Trophoblast cell (in vitro differentiated cells and primary cell): ENCODE measurements around the gene LRIG1.

Source experiments
- DNase-seq, 2 donors: peaks; one replicate each; pipeline ENCODE4 v3.0.0-alpha.2; 2016
- H2AFZ ChIP-seq: 2 replicates; pipeline ENCODE4 v1.6.1; 2013; ENCODE audit warnings: low read length, moderate library complexity, mild to moderate bottlenecking; ENCODE audit not compliant: insufficient read depth, poor library complexity
- H2AK5ac ChIP-seq: 2 replicates; pipeline ENCODE4 v1.6.1; 2013; ENCODE audit warnings: mild to moderate bottlenecking, low read length
- H2BK120ac ChIP-seq: 2 replicates; pipeline ENCODE4 v1.6.1; 2013; ENCODE audit warnings: low read length, mild to moderate bottlenecking, moderate library complexity; ENCODE audit not compliant: insufficient read depth, poor library complexity
- H2BK12ac ChIP-seq: 2 replicates; pipeline ENCODE4 v1.6.1; 2013; ENCODE audit warnings: mild to moderate bottlenecking, low read length, moderate library complexity
- H2BK5ac ChIP-seq: 2 replicates; pipeline ENCODE4 v1.6.1; 2013; ENCODE audit warnings: low read length, low read depth, moderate library complexity, mild to moderate bottlenecking; ENCODE audit not compliant: poor library complexity
- H3K14ac ChIP-seq: 2 replicates; pipeline ENCODE4 v1.6.1; 2013; ENCODE audit warnings: mild to moderate bottlenecking, low read length
- H3K18ac ChIP-seq: 2 replicates; pipeline ENCODE4 v1.6.1; 2013; ENCODE audit warnings: mild to moderate bottlenecking, low read length
- H3K23ac ChIP-seq: 2 replicates; pipeline ENCODE4 v1.6.1; 2013; ENCODE audit warnings: low read length
- H3K27ac ChIP-seq: 2 replicates; pipeline ENCODE4 v1.5.1; 2013; ENCODE audit warnings: low read depth, mild to moderate bottlenecking, inconsistent platforms, low read length, moderate library complexity
- H3K27me3 ChIP-seq: 2 replicates; pipeline ENCODE4 v1.6.1; 2013; ENCODE audit warnings: inconsistent platforms, mild to moderate bottlenecking, low read length, moderate library complexity; ENCODE audit not compliant: insufficient read depth
- H3K36me3 ChIP-seq, 2 experiments: 1 replicate in 1 of 2; 2 replicates in 1 of 2; pipeline ENCODE4 v1.6.1; 2013; ENCODE audit warnings: low read length in 2 of 2, mild to moderate bottlenecking in 2 of 2, moderate library complexity in 1 of 2; ENCODE audit not compliant: insufficient read depth in 2 of 2, control insufficient read depth in 1 of 2
- H3K4ac ChIP-seq: 2 replicates; pipeline ENCODE4 v1.6.1; 2013; ENCODE audit warnings: low read depth, mild to moderate bottlenecking, low read length, moderate library complexity
- H3K4me1 ChIP-seq, 2 experiments: 1 replicate in 1 of 2; 2 replicates in 1 of 2; pipeline ENCODE4 v1.6.1; 2013; ENCODE audit warnings: low read length in 2 of 2, mild to moderate bottlenecking in 2 of 2, moderate library complexity in 1 of 2; ENCODE audit not compliant: insufficient read depth in 2 of 2, control insufficient read depth in 1 of 2
- H3K4me2 ChIP-seq: 2 replicates; pipeline ENCODE4 v1.6.1; 2013; ENCODE audit warnings: inconsistent platforms, mild to moderate bottlenecking, low read length, moderate library complexity
- H3K4me3 ChIP-seq: 2 replicates; pipeline ENCODE4 v1.5.1; 2013; ENCODE audit warnings: mild to moderate bottlenecking, low read depth, low read length, inconsistent platforms
- H3K79me1 ChIP-seq: one replicate; pipeline ENCODE4 v1.6.1; 2013; ENCODE audit warnings: low read length
- H3K79me2 ChIP-seq: 2 replicates; pipeline ENCODE4 v1.6.1; 2013; ENCODE audit warnings: low read length, mild to moderate bottlenecking; ENCODE audit not compliant: control insufficient read depth, insufficient read depth, poor library complexity
- H3K9ac ChIP-seq: 2 replicates; pipeline ENCODE4 v1.6.1; 2013; ENCODE audit warnings: mild to moderate bottlenecking, low read length
- H3K9me3 ChIP-seq: 2 replicates; pipeline ENCODE4 v1.6.1; 2013; ENCODE audit warnings: low read depth, mild to moderate bottlenecking, control low read depth, inconsistent platforms, low read length; ENCODE audit not compliant: insufficient read depth
- H4K12ac ChIP-seq: 2 replicates; pipeline ENCODE4 v1.6.1; 2013; ENCODE audit warnings: low read depth, mild to moderate bottlenecking, low read length, moderate library complexity
- H4K8ac ChIP-seq: 2 replicates; pipeline ENCODE4 v1.6.1; 2013; ENCODE audit warnings: low read depth, mild to moderate bottlenecking, low read length, moderate library complexity
- H4K91ac ChIP-seq: one replicate; pipeline ENCODE4 v1.6.1; 2013; ENCODE audit warnings: low read depth, mild to moderate bottlenecking, low read length, moderate library complexity
- WGBS: extraction: QIAGEN DNeasy Blood & Tissue Kit; methylation state at CpG from one replicate; pipeline ENCODE4 v1.1.7; 2013; ENCODE audit warnings: missing lambda C conversion rate; ENCODE audit not compliant: insufficient read length, insufficient coverage; ENCODE audit errors: extremely low coverage; 5-methylcytosine and 5-hydroxymethylcytosine counted together

LRIG1 gene

GRCh38 chr3:66470285-66470684 lies 30.5 kb downstream of the LRIG1 start:
- H3K27me3 ChIP-seq: no peaks in the 10 kb centered on the region
- H4K8ac ChIP-seq: no peak overlapping the region
- no peak overlapping the region for H3K4me2 ChIP-seq
- H2AK5ac ChIP-seq: no peak overlapping the region
- H3K9ac ChIP-seq: no peak overlapping the region
- peaks cover 2% of the 10 kb centered on the region for H3K9me3 ChIP-seq
- no peak overlapping the region for H2BK12ac ChIP-seq
- no peak overlapping the region for H3K4me3 ChIP-seq
- H3K36me3 ChIP-seq: no peaks in the 10 kb centered on the region
- no peak overlapping the region for H4K12ac ChIP-seq
- H3K23ac ChIP-seq: no peak overlapping the region
- H2BK120ac ChIP-seq: no peak overlapping the region
- no peak overlapping the region for H3K4ac ChIP-seq
- H2BK5ac ChIP-seq: no peak overlapping the region
- no peak for DNase-seq
- no peak overlapping the region for H4K91ac ChIP-seq
- H2AFZ ChIP-seq: no peak overlapping the region
- no peak overlapping the region for H3K18ac ChIP-seq
- H3K27ac ChIP-seq: no peak overlapping the region
- no peaks in the 10 kb centered on the region for H3K79me1 ChIP-seq
- no CpG with 5 or more reads among the region's 5 CpGs for WGBS
- no peaks in the 10 kb centered on the region for H3K79me2 ChIP-seq
- no peak overlapping the region for H3K14ac ChIP-seq
- no peaks in the 10 kb centered on the region for H3K4me1 ChIP-seq

DNA sequence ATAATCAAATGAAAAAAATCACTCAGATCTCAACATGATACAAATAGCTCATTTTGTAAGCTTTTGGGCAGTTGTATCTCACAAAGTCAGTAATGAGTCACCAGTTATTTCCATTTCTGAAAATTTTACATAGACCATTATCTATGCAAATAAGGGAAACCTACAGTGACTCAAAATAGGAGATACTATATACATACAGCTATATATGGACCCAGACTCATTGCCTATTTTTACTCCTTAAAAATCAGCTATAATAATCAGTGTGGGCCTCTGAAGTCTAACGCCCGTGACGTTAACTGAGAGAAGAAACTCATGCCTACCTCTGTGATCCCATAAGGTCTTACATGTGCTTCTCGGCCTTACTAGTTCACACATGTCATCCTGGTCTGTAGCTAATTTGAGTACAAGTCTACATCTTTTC lies 31.6 kb downstream of the LRIG1 start:
- WGBS: no CpG with 5 or more reads among the region's 4 CpGs

GRCh38 chr3:66467996-66468735 lies 32.7 kb downstream of the LRIG1 start:
- Histone ChIP-seq H3K9ac (no peak overlapping the region), H4K12ac (no peak overlapping the region), H3K23ac (no peak overlapping the region), H4K8ac (no peak overlapping the region), H3K36me3 (no peaks in the 10 kb centered on the region), H3K4me2 (no peak overlapping the region), H3K79me1 (no peaks in the 10 kb centered on the region), H2BK120ac (no peak overlapping the region), H3K9me3 (peaks cover 2% of the 10 kb centered on the region), H3K4ac (no peak overlapping the region), H2BK5ac (no peak overlapping the region), H3K14ac (no peak overlapping the region), H3K4me1 (no peaks in the 10 kb centered on the region), H2AK5ac (no peak overlapping the region), H3K4me3 (no peak overlapping the region), H3K27me3 (no peaks in the 10 kb centered on the region), H3K27ac (no peak overlapping the region), H3K79me2 (no peaks in the 10 kb centered on the region), H3K18ac (no peak overlapping the region), H4K91ac (no peak overlapping the region), H2BK12ac (no peak overlapping the region), H2AFZ (no peak overlapping the region)
- no peak for DNase-seq
- no CpG with 5 or more reads among the region's 10 CpGs for WGBS

More for the DNA sequence above, 31.6 kb downstream of the LRIG1 start:
- no peak overlapping the region for H4K8ac ChIP-seq
- H3K9me3 ChIP-seq: peaks cover 2% of the 10 kb centered on the region
- no peaks in the 10 kb centered on the region for H3K4me1 ChIP-seq
- H3K9ac ChIP-seq: no peak overlapping the region
- H3K23ac ChIP-seq: no peak overlapping the region
- H3K14ac ChIP-seq: no peak overlapping the region
- no peak overlapping the region for H2BK12ac ChIP-seq
- H4K91ac ChIP-seq: no peak overlapping the region
- no peak overlapping the region for H2AFZ ChIP-seq
- H2BK120ac ChIP-seq: no peak overlapping the region
- H4K12ac ChIP-seq: no peak overlapping the region
- H2AK5ac ChIP-seq: no peak overlapping the region
- H3K18ac ChIP-seq: no peak overlapping the region
- no peak overlapping the region for H2BK5ac ChIP-seq
- peak in 1 of 2 donors; percentile 37 for DNase-seq
- H3K79me1 ChIP-seq: no peaks in the 10 kb centered on the region
- no peak overlapping the region for H3K4me3 ChIP-seq
- no peaks in the 10 kb centered on the region for H3K27me3 ChIP-seq
- H3K4me2 ChIP-seq: no peak overlapping the region
- H3K36me3 ChIP-seq: no peaks in the 10 kb centered on the region
- no peak overlapping the region for H3K4ac ChIP-seq
- H3K27ac ChIP-seq: no peak overlapping the region
- H3K79me2 ChIP-seq: no peaks in the 10 kb centered on the region

DNA sequence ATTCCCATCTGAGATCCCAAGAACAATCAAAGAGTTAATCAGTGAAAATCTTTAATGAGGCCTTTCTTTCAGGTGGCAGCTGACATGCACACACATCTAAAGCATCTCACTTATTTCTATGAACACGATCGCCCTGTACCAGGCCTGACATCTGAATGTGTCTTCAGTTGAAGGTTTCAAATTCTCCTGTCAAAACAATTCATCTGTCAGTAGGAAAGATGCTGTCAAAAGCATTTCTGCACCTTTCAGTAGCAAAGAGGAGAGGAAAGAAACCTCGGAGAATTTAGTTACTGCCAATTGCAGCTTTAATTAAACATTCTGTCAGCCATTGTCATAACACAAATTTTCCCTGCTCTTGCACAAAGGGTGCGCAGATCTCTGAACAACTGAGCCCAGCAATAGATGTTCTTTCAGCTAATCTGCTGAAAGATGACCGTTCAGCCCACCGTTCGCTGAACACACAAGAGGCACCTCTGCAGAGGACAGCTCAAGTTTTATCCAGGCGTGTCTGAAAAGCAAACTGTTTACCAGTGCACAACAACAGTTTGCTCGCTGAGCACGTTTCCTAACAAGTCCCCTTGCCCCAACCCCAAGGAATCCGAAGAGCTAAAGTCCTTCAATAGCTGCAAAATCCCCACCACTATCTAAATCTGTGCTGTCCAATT lies 34.1 kb downstream of the LRIG1 start:
- Histone ChIP-seq H4K91ac (no peak overlapping the region), H4K12ac (no peak overlapping the region), H3K14ac (no peak overlapping the region), H4K8ac (no peak overlapping the region), H2BK12ac (no peak overlapping the region), H3K9me3 (peaks cover 2% of the 10 kb centered on the region), H3K36me3 (no peaks in the 10 kb centered on the region), H3K4me3 (no peak overlapping the region), H3K23ac (no peak overlapping the region), H2AFZ (no peak overlapping the region), H3K4me1 (no peaks in the 10 kb centered on the region), H3K27me3 (no peaks in the 10 kb centered on the region), H3K18ac (no peak overlapping the region), H2BK120ac (no peak overlapping the region), H2AK5ac (no peak overlapping the region), H3K9ac (no peak overlapping the region), H3K4me2 (no peak overlapping the region), H3K79me1 (no peaks in the 10 kb centered on the region), H3K79me2 (no peaks in the 10 kb centered on the region), H3K27ac (no peak overlapping the region), H3K4ac (no peak overlapping the region), H2BK5ac (no peak overlapping the region)
- no peak for DNase-seq
- WGBS: no CpG with 5 or more reads among the region's 11 CpGs
